Esophagus muscularis mucosa (tissue), 3 donors: ENCODE measurements around the gene FGF14.

Source experiments
- POLR2A ChIP-seq: fragments of 450-650 bp; IDR thresholded peaks from one replicate; pipeline ENCODE4 v1.6.1; 2017; ENCODE audit warnings: antibody characterized with exemption, moderate library complexity, mild to moderate bottlenecking, low read depth
- POLR2AphosphoS5 ChIP-seq, 2 donors: sonication (generic); formaldehyde crosslinking; IDR thresholded peaks; one replicate each; pipeline ENCODE4 v1.6.1; 2017; ENCODE audit warnings: antibody characterized with exemption in 2 of 2
- TF ChIP-seq, protein P1 (sequence below), 3 experiments: fragments of 200-600 bp in 2 of 3; fragments of 450-650 bp in 1 of 3; sonication (generic) in 2 of 3; IDR thresholded peaks; one replicate each; pipeline ENCODE4 v1.5.1; 2017 to 2019; ENCODE audit warnings: antibody characterized with exemption in 3 of 3, mild to moderate bottlenecking in 2 of 3, moderate library complexity in 1 of 3

DNA sequence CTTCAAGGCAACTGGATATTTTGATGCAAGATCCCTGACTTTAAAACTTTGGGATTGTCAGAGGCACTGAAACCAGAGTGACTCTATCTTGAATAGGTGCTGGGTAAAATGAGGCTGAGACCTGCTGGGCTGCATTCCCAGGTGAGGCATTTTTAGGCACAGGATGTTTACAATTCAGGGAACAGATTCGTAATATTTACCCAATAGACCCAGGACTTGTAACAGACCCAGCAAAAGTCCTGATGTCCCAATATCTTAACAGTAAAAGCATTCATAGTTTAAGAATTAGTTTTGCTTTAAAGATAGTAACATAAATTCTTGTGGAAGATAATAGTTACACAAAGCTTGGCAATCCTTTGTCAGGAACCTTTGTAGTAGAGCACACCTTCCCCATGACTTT lies 166.2 kb downstream of the FGF14 start:
- TF ChIP-seq POLR2A (no peak), POLR2AphosphoS5 (IDR thresholded peaks at IDR 0.05) (no peak)
- TF ChIP-seq, protein P1, sequence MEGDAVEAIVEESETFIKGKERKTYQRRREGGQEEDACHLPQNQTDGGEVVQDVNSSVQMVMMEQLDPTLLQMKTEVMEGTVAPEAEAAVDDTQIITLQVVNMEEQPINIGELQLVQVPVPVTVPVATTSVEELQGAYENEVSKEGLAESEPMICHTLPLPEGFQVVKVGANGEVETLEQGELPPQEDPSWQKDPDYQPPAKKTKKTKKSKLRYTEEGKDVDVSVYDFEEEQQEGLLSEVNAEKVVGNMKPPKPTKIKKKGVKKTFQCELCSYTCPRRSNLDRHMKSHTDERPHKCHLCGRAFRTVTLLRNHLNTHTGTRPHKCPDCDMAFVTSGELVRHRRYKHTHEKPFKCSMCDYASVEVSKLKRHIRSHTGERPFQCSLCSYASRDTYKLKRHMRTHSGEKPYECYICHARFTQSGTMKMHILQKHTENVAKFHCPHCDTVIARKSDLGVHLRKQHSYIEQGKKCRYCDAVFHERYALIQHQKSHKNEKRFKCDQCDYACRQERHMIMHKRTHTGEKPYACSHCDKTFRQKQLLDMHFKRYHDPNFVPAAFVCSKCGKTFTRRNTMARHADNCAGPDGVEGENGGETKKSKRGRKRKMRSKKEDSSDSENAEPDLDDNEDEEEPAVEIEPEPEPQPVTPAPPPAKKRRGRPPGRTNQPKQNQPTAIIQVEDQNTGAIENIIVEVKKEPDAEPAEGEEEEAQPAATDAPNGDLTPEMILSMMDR (IDR thresholded peaks at IDR 0.05): no peak
